ENCODE measurements around the gene SURF4. TPM values are rescaled to one million over a fixed set of nuclear protein-coding genes. Genes with fewer than 3 reads are reported as not detected.
"Not testable (repeated sequence)": the region's sequence is repeated elsewhere in the genome, so short reads cannot be mapped to it uniquely, and the experiment has no call there.

SURF4 gene
- total RNA-seq, 1 experiment from 2014 or later: 361 TPM

GRCh38 chr9:133323991-133324703, 51.7 kb downstream of the SURF4 start:
- DNase-seq (ENCODE audit: low spot score): no peak
- in situ Hi-C loops (cut with HindIII; ENCODE audit: low sequenced_read_pairs): no loop called here

DNA sequence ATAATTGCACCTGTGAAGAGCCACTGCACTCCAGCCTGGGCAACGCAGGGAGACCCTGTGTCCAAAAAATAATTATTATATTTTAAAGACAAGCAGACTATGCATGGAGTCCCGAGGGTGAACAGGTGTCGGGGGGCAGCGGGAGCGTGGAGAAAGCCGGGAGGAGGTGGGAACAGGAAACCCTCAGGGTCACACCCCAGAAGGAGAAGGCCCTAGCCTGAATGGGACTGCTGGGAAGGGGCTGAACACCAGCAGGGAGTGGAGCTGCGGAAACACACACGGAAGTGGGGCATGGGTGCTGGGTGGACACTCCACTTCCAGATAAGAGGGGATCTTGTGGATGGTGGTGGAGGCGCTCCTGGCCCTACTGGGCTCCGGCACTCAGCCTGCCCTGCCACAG, 52.6 kb downstream of the SURF4 start:
- in situ Hi-C loops (cut with HindIII; ENCODE audit: low sequenced_read_pairs): no loop called here
- DNase-seq (ENCODE audit: low spot score): no peak

DNA sequence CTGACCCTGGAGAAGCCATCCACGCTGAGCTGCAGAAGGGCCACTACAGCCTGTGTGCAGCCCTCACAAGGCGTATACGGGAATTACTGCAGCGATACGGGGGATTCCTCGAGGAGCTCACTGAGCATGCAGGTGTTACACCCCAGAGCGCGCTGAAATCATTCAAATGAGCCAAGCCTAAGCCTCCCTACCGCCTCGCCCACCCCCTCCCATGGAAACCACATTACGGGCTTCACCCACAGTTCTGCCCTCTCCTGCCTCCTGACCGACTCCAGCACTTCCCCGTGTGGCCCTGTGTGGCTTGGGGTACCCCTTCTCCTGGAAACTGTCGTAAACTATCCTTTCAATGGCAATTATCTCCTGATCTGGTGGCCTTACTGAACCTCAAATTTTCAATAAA, 53.2 kb downstream of the SURF4 start:
- in situ Hi-C loops (cut with HindIII; ENCODE audit: low sequenced_read_pairs): no loop called here
- no peak for DNase-seq (ENCODE audit: low spot score)

- in situ Hi-C loops (cut with HindIII; ENCODE audit: low sequenced_read_pairs): no loop called here
Measured at GRCh38 chr9:133321411-133321935, 54.4 kb downstream of the SURF4 start.

GRCh38 chr9:133320421-133320881, 55.4 kb downstream of the SURF4 start:
- no peak for DNase-seq (ENCODE audit: low spot score)
- in situ Hi-C loops (cut with HindIII; ENCODE audit: low sequenced_read_pairs): no loop called here

More at GRCh38 chr9:133321411-133321935, 54.4 kb downstream of the SURF4 start:
- no peak for DNase-seq (ENCODE audit: low spot score)

- in situ Hi-C loops (cut with HindIII; ENCODE audit: low sequenced_read_pairs); DNase-seq (ENCODE audit: low spot score): not testable (repeated sequence)
Measured at GRCh38 chr9:133317551-133317950, 58.3 kb downstream of the SURF4 start.

DNA sequence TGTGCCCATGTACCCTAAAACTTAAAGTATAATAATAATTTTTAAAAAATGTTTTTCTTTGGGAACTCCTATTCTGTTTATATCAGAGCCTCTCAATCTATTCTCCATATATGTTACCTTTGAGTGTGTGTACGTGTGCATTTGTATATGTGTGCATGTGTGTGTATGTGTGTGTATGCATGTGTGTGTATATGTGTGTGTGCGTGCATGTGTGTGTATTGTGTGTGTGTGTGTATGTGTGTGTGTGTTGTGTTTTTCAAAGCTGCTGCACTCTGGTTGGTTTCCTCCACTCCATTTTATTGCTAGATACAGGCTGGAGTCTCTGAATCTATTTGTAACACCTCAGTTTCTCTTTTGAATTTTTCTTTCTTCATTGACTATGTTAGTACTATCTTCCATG, 59.9 kb downstream of the SURF4 start:
- in situ Hi-C loops (cut with HindIII; ENCODE audit: low sequenced_read_pairs): no loop called here
- DNase-seq (ENCODE audit: low spot score): no peak

Other genes starting within 250 kb of the SURF4 start
- not detected in 2 replicates for gene GBGT1, start 212.1 kb downstream of the SURF4 start, total RNA-seq (2014; rRNA removed; shearing (Covaris generic))
- gene OBP2B, start 166.8 kb downstream of the SURF4 start, total RNA-seq (2014; rRNA removed; shearing (Covaris generic)): not detected in 2 replicates
- gene ABO, start 100.9 kb downstream of the SURF4 start, total RNA-seq (2014; rRNA removed; shearing (Covaris generic)): not detected in 2 replicates
- gene SURF6, start 39.9 kb downstream of the SURF4 start, total RNA-seq (2014; rRNA removed; shearing (Covaris generic)): 23.3 and 40.6 TPM in 2 replicates
- 27.4 and 28.2 TPM in 2 replicates for gene MED22, start 27.9 kb downstream of the SURF4 start, total RNA-seq (2014; rRNA removed; shearing (Covaris generic))
- gene RPL7A, start 27.8 kb downstream of the SURF4 start, total RNA-seq (2014; rRNA removed; shearing (Covaris generic)): 3,218 and 3,629 TPM in 2 replicates
- 33.8 and 51.7 TPM in 2 replicates for gene SURF1, start 19.6 kb downstream of the SURF4 start, total RNA-seq (2014; rRNA removed; shearing (Covaris generic))
- gene SURF2, start 19.5 kb downstream of the SURF4 start, total RNA-seq (2014; rRNA removed; shearing (Covaris generic)): 32.3 and 47.5 TPM in 2 replicates
- gene STKLD1, start 306 bp upstream of the SURF4 start, total RNA-seq (2014; rRNA removed; shearing (Covaris generic)): 0.37 and 1.1 TPM in 2 replicates
- gene REXO4, start 42.0 kb upstream of the SURF4 start, total RNA-seq (2014; rRNA removed; shearing (Covaris generic)): 25.0 and 38.8 TPM in 2 replicates
- 1.4 and 2.3 TPM in 2 replicates for gene ADAMTS13, start 46.3 kb upstream of the SURF4 start, total RNA-seq (2014; rRNA removed; shearing (Covaris generic))
- gene CACFD1, start 83.9 kb upstream of the SURF4 start, total RNA-seq (2014; rRNA removed; shearing (Covaris generic)): 23.2 and 26.1 TPM in 2 replicates
- 5.5 and 6.8 TPM in 2 replicates for gene SLC2A6, start 103.0 kb upstream of the SURF4 start, total RNA-seq (2014; rRNA removed; shearing (Covaris generic))
- 0.64 TPM in 1 of 2 replicates, not detected in the other for gene MYMK, start 148.9 kb upstream of the SURF4 start, total RNA-seq (2014; rRNA removed; shearing (Covaris generic))
- not detected in 2 replicates for gene ADAMTSL2, start 158.6 kb upstream of the SURF4 start, total RNA-seq (2014; rRNA removed; shearing (Covaris generic))
- not detected in 2 replicates for gene FAM163B, start 233.3 kb upstream of the SURF4 start, total RNA-seq (2014; rRNA removed; shearing (Covaris generic))